Measurements from ENCODE around the gene CCDC187.

CCDC187 gene

DNA sequence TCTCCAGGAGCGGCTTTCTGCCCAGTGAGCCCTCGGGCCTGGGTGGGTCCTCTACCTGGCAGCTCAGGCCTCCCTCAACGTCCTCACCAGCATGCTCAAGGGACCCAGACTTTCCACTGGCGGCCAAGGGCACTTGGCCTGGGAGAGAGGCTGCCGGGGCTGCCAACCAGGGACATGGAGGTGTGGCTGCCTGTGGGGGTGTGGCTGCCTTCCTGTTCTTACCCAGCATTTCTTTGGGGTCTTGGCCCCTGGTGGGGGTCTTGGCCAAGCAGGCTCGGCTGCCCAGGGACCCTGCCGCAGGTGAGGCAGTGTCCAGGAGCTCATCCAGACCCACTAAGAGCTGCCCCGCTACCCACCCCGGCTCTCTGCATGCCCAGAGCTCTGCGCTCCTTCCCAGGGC is 51.0 kb downstream of the CCDC187 start:
- DNase-seq (ENCODE audit: low read depth) = no peak

DNA sequence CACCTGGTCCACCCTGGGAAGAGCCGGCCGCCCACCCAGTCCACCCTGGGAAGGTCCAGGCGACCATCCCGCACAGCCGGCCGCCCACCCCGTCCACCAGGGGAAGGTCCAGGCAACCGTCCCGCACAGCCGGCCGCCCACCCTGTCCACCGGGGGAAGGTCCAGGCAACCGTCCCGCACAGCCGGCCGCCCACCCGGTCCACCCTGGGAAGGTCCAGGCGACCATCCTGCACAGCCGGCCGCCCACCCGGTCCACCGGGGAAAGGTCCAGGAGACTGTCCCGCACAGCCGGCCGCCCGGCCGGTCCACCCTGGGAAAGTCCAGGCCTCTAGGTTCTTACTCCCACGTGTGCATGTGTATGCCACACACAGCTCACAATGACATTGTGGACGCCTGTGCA is 51.6 kb downstream of the CCDC187 start:
- no peak for DNase-seq (ENCODE audit: low read depth)

DNA sequence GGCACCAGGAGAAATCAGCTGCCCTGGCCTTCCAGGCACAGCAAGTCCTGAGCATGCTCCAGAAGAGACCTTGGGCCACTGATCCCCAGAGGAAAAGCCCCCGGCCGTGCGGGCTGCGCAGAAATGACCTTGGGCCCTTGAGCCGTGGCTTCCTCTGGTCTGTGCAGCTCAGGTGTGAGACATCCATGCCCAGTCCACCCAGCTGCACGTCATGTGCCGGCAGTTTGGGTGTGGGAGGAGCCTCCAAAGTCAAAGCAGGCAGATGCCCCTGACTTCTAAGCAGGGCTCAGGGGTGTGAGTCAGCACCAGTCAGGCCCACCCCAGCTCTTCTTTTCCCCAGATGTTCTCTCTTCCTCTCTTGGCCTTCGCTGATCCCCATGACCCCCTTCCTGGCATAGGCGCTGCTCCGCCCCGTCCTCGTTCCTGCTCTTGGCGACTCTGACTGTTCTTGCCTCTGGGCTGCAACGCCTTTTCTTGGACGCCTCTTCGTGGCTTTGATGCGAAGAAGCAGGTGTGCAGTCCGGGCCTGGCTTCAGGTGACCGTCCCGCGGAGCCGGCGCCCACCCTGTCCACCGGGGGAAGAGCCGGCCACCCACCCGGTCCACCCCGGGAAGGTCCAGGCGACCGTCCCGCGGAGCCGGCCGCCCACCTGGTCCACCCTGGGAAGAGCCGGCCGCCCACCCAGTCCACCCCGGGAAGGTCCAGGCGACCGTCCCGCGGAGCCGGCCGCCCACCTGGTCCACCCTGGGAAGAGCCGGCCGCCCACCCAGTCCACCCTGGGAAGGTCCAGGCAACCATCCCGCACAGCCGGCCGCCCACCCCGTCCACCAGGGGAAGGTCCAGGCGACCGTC is 52.4 kb downstream of the CCDC187 start:
- DNase-seq (ENCODE audit: low read depth) = no peak

DNA sequence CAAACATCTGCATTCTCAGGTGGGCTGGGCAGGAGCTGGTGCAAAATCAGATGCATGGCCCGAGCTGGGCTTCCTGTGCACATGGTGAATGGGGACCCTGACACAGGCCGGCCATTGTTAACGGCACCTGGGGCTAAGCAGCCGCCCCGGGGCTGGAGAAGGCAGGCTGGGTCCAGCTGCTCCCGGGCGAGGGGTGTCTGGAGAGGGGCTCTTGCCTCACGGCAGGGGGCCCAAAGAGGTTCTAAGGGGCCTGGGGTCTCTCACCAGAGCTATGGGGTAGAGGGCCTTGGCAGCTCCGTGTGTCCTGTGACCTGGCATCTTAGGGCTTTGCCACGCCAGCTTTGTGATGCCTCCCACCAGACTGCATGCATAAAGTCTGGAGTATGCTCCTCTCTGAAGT is 53.2 kb downstream of the CCDC187 start:
- DNase-seq (ENCODE audit: low read depth) = no peak

DNA sequence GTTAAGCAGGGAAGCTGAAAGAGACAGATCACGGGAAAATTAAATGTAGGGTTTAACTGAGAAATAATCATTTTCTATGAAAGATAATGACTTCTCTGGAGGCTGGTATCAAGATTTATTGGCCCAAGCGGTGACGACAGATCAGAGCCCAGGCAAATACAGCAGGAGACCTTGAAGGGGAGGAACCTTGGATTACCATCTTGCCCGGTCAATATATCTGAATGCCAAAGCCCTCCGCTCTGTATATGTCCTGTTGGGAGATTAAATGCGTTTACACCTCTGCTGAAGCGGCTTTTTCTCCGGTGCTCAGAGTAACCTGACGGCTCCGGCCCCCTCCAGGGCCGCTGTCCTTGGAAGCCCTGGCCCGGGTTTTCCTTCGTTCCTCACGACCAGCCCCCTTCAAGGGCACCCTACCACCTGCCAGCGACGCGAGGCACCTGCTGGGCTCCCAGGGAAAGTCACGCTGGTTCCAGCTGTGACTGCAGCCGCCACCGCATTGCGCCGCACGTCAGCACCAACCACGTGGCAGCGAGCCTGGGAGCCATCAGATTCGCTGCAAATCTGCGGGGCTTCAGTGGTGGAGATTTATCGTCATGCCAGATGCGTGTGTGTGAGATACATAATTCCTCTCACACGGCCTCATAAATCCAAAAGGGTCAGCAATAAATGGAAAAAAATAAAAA is 53.9 kb downstream of the CCDC187 start:
- no peak for DNase-seq (ENCODE audit: low read depth)

DNA sequence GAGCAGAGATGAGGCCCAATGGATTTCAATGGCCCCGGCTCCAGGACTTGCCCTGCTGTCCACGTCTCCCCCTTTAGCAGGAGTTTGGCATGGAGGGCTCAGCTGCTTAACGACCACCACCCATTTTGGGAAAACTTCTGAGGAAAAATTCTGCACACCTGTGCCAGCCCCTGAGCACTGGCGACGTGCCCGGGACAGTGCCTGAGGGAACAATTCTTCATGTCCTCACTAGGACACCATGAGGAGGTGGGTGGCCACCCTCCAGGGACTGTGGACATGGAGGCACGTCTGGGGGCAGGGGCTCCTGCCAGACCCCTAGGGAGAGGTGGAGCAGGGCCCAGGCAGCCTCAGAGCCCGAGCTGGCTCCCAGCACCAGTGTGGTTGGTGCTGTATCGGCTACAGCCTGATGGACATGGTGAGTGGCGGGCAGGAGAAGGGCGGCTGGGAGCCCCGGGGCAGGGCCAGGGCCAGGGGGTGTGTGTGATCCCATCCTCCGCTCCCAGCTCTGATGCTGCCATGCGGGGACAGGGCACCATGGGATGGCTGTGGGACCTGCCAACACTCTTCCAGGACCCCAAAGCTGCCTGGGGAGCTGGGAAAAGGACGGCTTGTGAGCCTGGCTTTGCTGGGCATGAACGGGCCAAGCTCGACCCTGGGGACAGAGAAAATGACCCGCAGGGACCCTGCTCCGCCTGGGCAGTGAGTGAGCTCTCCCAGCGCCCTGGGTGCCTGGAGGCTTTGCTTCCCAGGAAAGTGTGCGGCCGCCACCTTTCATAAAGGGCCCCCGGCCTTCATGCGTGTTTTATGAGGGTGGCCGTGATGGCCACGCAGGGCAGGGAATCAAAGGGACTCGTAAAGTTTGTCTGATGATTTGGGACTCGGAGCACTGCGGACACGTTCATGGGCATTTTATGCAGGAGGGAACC is 54.7 kb downstream of the CCDC187 start:
- DNase-seq (ENCODE audit: low read depth) = no peak

DNA sequence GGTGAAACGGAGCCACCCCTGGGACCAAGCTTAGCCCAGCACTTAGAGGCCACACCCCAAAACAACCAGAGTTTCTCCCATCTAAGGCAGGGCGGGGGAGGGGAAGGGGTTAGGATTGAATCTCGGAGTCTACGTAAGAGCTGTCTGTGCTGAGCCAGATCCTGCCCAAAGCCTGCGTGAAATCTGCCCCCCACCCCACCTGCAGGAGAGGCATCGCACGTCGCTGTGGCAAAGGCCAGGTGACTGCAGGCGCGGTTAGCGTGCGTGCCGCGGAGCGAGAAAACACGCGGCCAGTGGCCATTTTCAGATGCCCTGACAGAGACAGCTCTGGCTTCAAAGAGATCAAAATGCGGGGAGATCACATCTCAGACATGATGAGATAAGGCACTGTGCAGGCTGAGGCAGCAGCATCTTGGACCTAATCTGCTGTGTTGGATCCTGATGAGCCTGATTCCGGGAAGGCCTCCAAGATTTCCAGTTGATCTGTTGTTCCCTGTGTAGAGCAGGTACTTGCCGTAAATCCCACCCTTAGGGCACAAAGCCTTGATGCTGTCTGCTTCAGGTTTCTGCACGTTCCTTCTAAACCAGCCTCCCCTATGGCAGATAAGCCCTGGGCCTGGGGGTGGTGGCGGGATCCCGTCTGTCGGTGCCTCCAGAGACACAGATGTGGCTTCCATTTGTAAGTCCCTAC is 55.8 kb downstream of the CCDC187 start:
- DNase-seq (ENCODE audit: low read depth) = no peak

DNA sequence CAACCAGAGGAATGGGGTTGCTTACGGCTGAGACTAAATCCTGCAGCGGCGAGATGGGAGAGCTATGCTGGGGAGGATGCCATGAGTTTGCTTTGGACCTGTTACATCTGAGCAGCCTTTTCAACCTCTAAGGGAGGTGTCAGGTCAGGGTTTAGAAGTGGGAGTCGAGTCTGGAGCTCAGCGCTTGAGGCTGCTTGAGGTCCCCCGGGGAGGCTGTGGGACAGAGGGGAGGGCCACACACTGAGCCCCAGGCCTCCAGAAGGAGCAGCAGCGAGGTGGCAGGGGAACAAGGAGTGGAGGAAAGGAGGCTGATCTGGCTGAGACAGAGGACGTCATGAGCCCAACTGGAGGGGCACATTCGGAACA is 56.4 kb downstream of the CCDC187 start:
- DNase-seq (ENCODE audit: low read depth) = no peak

DNA sequence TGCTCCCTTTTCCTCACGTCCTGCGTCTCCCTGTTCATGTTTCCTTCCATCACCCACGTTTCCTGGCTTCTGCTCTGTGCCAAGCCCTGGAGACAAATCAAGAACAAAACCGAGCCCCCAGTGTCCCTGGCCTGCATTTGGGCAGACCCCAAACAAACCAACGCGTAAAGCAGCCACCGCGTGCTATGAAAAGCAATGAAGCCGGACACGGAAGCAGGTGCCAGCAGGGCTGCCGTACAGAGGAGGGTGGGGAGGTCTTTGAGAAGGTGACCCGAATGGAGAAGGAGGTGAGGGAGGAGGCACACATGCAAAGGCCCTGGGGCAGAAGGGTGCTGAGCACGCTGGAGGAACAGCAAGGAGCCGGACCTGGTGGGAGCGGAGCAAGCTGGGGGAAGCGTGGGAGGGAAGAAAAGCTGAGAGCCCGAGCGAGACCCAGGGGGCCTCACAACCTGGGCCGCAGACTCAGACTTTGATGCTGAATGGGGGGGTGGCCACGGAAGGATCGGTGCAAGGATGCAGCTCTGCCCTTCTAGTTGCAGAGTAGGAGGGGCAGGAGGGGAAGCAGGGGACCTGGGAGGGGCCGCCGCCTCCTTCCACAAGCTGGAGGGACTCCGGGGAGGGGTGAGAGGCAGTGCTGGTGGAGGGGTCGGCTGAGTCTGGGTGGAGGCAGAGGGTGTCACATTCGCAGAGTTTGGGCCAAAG is 56.9 kb downstream of the CCDC187 start:
- no peak for DNase-seq (ENCODE audit: low read depth)

DNA sequence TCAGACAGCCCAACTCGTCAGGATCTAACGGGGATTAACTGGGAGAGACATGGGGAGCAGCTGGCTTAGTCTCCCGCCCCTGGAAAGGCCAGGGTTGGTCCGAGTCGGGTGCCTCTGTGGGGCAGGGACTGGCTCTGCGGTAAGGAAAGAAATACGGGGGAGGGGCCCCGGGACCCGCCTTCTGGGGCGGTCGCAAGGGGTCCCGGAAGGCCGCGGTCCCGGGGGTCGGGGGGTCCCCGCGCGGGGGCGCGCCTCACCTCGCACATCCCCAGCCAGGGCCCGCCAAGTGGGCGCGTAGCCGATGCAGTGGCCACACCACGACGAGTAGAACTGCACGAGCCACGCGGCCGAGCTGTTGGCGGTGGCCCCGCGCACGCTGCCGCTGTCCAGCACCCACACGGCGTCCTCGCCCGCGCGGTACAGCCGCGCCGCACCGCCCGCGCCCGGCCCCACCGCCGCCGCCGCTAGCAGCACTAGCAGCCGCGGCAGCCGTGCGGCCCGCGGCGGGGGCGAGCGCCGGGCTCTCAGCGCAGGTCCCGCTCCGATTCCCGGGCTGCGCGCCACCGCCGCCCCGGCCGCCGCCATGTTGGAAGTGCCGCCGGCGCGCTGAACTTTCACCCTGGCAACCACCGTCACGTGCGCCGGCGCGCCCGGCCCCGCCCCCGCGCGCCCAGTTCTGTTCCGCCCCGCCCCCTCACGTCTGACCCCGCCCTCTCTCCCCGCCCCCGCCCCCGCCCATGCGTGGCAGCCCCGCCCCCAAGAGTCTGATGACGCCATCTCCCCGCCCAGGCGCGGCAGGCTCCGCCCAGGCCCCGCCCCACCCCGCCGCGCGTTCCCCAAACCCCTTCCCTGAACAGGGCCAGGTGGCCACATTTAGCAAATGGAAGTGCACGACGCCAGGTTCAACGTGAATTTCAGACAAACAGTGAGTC is 58.4 kb downstream of the CCDC187 start, which contains the start of gene QSOX2:
QSOX2 (minus strand) TSS at position 594 of the 932 bp plus-strand sequence; CDS start at position 585, 9 bp downstream.
- DNase-seq (ENCODE audit: low read depth) = peak; percentile 57

DNA sequence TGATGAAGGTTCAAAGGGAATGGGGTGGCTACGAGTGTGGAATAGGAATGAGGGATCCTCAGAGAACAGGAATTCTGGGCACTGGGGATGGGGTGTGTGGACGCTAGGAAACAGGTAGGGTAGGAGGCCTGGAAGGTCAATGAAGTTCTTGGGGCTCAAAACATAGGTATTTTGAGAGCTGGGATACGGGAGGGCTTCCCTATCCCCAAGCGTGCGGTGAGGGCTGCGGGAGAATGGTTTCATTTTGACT is 59.0 kb downstream of the CCDC187 start:
- DNase-seq (ENCODE audit: low read depth) = no peak

DNA sequence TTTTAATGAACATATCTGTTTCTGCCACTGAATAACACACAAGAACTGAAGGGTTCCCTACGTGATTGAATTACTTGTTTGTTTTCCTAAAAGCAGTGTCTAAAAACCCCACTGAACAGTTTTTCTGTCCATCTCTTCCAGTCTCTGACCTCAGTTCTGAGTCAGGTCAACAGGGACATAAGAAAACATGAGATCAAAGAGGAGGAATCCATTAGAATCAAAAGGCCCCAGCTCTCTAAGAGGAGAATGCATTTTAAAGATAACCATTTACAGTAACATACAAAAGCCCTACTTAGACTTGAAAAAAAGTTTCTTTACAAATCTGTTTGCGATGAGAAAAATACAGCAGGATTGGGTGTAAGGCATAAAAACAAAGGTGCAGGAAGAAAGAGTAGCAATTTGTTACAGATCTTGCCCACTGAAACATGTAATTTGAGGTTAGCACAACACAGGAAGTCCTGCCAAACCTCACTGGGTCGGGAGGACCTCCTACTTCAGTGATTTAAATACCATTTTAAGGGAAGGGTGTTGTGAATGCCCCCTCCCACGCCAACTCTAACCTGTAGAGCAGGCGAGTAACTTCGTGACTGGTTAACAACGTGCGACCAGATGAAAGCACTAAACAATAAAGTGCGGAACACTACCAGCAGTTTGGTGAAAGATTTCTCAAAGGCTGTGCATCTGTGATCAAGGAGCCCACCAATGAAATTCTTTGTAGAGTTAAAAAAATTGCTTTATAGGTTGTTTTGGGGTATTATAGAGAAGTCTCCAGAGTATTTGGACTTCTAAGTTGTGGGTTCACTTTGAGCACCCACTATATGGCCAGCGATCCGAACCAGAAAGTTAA is 59.5 kb downstream of the CCDC187 start:
- no peak for DNase-seq (ENCODE audit: low read depth)

DNA sequence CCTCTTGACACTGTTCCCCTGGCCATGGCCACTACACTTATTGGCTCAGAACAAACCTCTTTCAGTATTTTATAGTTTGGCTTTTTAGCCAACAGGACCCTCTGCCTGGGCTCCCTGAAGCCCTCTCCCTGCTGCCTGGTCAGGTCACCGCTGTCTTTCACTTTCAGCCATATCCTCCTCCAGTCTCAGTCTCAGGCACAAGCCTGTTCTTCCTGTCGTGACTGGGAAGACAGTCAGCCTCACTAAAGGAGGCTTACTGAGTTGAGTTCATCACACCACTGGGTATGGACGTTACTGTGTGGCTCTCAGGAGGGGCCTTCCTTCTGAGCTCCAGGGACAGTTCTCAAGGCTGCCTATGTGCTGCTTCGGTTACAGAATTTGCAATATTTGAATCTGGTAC is 60.3 kb downstream of the CCDC187 start:
- DNase-seq (ENCODE audit: low read depth) = no peak

DNA sequence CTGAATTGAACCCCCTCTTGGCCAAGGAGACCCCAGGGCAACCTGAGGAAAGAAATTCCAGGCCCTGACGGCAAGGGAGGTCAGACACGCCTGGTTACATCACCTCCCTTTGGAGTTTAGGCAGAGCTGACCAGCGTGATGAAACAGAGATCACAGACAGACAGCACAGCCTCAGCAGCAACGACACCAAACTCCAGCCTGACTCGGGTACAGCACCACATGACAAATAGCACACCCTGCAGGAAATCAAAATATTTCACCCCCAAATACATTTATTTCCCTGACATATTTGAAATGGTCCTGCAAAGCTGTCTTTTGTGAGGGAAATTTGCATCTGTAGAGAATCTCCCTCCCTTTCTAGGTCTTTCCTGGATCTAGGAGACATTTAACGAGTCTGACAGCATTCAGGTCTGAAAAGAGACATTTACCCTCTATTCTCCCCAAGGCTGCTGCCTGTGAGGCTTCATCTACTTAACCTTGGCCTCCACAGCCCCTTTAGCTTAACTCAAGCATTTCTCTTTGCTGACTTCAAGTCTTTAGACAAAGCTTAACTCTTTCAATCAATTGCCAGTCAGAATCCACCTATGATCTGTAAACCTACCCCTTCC is 60.9 kb downstream of the CCDC187 start:
- DNase-seq (ENCODE audit: low read depth) = no peak

DNA sequence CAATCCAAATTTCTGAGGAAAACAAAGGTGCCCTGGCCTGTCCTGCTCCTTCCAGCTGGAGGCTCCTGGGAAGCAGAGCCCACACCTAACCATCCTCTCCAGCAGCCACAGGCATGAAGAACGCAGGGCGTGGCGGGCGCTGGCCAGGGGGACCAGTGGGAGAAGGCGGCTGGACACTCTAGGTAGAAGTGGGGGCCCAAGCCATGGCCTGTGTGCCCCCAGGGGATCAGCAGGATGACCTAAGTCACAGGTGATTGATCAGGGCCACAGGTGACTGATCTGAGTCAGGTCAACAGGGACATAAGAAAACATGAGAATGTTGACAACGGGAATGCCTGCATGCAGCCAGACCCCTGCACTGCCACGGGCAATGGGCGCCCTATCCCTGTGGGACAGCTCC is 61.6 kb downstream of the CCDC187 start:
- no peak for DNase-seq (ENCODE audit: low read depth)

DNA sequence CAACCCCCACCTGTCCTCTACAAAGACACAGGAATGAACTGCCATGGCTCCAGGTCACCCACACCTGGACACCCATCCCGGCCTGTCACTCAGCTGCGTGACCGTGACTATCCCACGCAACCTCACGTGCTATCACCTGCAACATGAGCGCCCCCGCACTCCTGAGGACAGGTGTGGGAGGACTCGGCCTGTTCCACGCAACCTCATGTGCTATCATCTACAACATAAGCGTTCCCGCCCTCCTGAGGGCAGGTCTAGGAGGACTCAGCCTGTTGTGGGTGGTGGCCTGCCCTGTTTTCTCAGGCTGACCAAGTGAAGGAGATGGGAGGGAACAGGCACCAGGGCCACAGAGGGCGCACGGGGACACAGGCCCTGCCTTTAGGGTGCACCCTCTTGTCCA is 62.4 kb downstream of the CCDC187 start:
- no peak for DNase-seq (ENCODE audit: low read depth)

DNA sequence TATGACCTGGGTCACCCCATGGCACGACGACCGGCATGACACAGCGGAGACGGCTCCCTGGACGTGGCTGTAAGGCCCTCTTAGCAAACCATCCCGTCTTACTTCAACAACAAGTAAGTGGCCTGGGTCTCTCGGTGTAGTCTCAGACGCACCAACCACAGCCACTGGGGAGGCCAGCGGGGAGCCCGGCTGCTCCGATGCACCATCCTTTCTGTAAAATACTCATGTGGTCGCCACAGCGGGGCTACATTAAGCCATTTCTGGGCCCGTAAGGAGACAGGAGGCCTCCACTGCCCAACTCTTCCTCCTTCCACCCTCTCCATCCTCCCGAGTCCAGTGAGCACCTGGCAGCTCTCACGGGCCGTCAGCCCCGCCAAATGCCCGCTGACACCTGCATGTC is 63.0 kb downstream of the CCDC187 start:
- no peak for DNase-seq (ENCODE audit: low read depth)

DNA sequence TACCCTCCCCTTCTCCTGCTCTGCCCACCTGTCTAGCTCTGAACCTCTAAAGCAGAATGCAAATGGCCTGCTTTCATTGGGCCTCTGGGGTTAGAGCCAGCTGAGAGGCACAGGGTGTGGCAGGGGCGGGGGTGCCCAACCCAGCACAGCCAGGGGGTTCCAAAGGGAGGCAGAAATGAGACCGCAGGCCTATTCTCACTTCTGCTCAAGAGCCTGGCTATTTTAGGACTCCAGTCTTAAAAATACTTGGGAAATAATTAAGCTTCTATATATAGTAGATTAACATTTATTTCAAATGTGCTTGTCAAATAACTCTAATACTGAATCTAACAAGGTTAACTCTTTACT is 63.9 kb downstream of the CCDC187 start:
- no peak for DNase-seq (ENCODE audit: low read depth)
